Gastroesophageal sphincter (tissue), 3 donors: ENCODE results near the gene INSR.
"Not testable (repeated sequence)": the region's sequence is repeated elsewhere in the genome, so short reads cannot be mapped to it uniquely, and the experiment has no call there.

ENCODE experiments used
- CTCF ChIP-seq, 4 experiments: fragments of 200-600 bp in 2 of 4; fragments of 450-650 bp in 2 of 4; sonication (generic) in 1 of 4; IDR thresholded peaks; one replicate each; pipeline ENCODE4 v1.5.1; 2017 to 2019; ENCODE audit warnings: antibody characterized with exemption in 4 of 4, mild to moderate bottlenecking in 2 of 4, moderate library complexity in 2 of 4
- EP300 ChIP-seq: sonication (generic); formaldehyde crosslinking; IDR thresholded peaks from one replicate; pipeline ENCODE4 v1.6.1; 2017; ENCODE audit warnings: antibody characterized with exemption, mild to moderate bottlenecking
- POLR2A ChIP-seq, 2 donors: fragments of 450-650 bp; IDR thresholded peaks; one replicate each; pipeline ENCODE4 v1.6.1; 2017; ENCODE audit warnings: antibody characterized with exemption in 2 of 2, mild to moderate bottlenecking in 2 of 2, moderate library complexity in 1 of 2

GRCh38 chr19:7146086-7146485, 148.1 kb downstream of the INSR start:
- not testable (repeated sequence) for TF ChIP-seq CTCF (IDR thresholded peaks at IDR 0.05); POLR2A (IDR thresholded peaks at IDR 0.05); EP300
